HG03159 (cell line): Measurements from ENCODE around the gene KANTR.

Experiments
- ATAC-seq: cut with Tn5 transposase; IDR thresholded peaks from one replicate; pipeline ENCODE4 v1.9.1; 2021; ENCODE audit warnings: mild to moderate bottlenecking, moderate library complexity; ENCODE audit not compliant: unreplicated experiment

Gene KANTR, protein sequence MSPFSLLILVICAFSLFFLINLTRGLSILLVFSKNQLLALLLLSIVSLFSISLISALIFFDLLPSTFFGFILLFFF

DNA sequence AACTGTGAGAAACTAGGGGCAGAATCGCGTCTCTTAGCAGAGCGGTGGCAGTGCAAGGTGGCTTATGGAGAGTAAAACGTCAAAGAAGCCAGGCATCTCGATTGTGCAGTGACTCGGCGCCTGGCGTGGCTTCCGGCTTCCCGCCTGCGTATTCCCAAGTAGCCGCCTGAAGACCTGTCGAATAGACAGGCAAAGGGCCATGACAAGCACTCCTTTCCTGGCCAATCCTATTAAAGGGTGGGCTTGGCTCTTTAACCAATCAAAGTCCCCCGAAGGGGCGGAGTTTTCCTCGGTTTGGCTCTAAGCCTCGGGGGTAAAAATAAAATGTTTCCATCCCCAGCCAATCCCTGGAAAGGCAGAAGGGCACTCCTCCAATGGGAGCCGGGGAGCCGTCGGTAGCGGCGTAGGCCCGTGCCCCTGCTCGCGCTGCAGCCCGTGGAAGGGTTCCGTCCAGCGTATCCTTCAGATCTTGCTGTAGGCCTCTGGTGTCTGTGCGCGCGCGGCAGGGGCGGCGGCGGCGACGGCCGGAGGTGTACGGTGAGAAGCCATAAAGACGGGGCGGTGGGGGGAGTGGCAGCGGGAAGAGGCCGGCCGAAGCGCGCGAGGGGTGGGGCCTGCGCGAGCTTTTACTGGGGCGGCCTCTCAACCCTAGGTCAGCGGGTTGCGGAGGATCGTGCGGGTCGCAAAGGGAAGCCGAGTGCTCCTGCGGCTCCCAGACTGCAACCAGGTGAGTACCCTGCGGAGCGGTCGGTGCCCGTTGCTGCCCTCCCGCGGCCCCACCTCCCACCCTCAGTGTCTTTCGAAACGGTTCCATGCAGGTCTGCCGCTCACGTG is at the start of gene KANTR:
Gene KANTR (plus strand): TSS at position 395 of the 834 bp plus-strand sequence. CDS start 30,131 bp downstream, outside the sequence.
- peak; percentile 68 for ATAC-seq

DNA sequence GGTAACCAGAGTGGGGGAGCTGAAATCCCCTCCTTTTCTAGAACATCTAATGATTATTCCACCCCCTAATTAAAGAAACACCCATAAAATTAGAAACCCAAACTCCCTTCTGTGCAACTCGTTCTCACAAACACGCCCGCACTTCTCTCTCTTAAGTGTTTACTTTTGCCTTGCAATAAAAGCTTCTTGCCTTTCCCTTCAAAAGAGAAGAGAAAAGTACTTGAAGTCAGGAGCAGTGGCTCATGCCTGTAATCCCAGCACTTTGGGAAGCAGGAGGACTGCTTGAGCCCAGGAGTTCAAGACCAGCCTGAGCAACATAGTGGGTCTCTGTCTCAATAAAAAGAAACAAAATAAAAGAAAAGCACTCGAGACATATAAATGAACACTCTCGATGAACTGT is 48.9 kb upstream of the KANTR start:
- no peak for ATAC-seq

DNA sequence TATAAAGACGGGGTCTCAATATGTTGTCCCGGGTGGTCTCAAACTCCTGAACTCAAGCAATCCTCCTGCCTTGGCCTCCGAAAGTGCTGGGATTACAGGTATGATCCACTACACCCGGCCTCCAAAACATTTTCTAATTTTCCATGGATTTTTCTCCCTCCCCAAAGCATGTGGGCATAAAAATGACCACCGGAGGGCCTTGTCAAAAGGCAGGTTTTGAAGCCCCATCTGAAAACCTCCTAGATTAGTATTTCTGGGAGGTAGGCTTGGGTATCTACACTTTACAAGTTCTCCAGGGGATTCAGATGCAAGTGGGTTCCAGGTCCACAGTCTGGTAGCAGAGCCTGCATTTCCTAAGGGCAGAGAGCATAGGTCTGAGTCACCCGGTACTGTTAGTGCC is 46.7 kb upstream of the KANTR start:
- ATAC-seq: no peak

DNA sequence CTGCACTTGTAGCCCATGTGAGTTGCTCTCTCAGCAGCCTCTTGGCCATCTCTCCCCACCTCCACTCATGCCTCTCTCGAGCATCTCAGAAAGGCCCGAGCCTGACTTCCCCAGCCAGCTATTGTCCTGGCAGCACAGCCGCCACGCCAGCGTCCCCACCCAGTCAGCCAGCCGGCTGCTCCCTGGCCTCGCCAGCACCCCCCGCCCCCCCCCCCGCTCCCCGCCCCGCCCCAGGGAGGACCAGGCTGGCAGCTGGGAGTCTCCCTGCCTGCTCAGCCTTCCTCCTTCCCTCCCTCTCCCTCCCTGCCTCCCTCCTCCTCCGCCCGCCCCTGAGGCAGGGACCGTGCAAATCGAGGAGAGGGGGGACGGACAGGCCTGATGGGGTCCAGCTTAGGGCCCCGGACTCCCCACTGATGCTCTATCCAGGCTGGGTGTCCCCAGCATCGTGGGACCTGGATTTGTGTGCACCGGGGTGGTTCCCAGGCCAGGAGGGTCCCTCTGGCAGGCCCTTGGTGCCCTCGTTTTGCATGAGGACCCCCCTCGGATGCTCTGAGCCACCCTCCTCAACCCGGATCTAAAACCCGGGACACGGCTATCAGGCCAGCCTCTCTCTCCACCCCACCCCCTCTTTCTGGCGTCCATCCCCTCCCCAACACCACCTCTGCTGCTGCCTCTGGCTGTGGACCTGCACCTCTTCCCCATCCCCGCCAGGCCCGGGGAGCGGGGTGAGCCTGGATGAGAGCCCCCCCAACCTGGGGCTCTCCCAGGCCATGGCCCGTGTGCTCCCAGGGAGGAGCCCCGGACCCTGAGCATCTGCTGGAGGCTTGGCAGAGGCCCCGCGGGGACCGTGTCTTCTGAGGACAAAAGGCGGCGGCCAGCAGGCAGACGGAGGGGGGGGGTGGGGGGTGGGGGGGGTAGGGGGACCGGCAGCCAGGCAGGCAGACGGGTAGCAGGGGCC is 45.5 kb upstream of the KANTR start, which contains the start of gene GPR173:
Gene GPR173 (plus strand): TSS at position 621 of the 958 bp plus-strand sequence. CDS start 27,833 bp downstream, outside the sequence.
- ATAC-seq: no peak

DNA sequence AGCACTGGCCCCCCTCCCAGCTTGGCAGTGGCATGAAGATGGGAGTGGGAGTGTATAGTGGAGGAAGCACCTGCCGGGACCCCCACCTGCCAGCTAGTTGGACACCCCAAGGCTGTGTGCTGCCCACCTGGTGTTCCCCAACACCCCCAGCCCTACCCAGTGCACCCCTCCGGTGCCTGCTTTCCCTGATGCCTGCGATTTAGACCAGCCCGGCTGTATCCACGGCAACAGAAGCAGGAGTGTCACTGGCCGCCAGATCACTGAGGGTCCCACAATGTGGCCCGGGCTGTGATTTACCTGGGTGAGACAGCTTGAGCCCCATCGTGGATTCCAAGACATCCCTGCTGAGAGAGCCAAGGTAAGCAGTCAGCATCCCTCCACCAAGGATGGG is 44.8 kb upstream of the KANTR start:
- ATAC-seq: no peak

- ATAC-seq: no peak
Observed at GRCh38 chrX:53050841-53051240, 43.1 kb upstream of the KANTR start.

DNA sequence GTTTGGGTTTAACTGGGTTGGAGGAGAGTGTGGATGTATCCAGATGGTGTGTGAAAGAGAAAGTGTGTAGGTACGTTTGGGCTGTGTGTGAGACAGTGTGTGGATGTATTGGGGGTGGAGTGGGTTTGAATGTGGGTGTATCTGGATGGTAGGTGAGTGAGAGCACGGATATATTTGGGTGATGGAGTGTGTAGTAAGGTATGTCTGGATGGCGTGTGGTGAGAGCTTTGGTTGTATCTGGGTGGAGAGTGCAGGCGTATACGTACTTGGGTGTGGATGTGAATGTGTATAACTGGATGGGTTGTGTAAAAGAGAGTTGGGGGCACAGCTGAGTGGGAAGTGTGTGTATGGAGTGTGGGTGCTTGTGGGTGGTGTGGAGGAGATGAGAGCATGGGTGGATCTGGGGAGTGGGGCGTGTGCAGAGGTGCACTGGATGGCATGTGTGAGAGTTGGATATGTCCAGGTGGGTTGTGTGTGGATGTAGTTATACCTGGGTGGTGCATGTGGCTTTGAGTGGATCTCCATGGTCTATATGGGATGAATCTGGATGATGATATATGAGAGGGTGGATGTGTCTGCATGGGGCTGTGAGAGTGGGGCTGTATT is 38.6 kb upstream of the KANTR start:
- no peak for ATAC-seq

GRCh38 chrX:53056292-53056691 is 37.6 kb upstream of the KANTR start:
- no peak for ATAC-seq

DNA sequence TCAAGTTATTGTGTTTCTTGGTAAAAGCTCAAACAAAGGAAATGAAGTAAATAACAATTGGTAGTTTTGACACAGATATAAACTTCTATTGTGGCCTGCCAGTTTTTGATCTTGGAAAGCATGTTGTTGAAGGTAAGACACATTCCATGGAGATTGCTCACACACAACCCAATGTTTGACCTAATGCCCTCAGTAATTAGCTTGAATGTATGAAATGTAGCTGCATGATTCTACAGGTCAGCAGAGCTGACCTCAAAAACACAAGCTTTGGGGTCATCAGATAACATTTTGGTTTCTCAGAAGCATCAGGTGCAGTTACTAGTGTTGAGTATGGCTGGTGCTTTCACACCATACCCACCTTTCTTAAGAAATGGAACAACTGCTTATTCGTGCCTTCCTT is 28.8 kb upstream of the KANTR start:
- ATAC-seq: no peak

DNA sequence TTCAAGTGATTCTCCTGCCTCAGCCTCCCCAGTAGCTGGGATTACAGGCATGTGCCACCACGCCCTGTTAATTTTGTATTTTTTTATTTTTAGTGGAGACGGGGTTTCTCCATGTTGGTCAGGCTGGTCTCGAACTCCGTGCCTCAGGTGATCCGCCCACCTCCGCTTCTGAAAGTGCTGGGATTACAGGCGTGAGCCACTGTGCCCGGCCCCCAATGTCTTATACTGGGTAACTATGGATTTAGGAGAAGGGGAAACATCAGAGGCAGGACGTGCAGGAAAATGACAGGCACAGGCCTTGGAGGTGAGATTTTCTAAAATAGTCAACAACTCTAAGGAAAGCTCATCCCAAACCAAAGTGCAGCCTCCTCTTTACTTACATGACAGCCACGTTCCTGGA is 22.9 kb upstream of the KANTR start:
- ATAC-seq: no peak

DNA sequence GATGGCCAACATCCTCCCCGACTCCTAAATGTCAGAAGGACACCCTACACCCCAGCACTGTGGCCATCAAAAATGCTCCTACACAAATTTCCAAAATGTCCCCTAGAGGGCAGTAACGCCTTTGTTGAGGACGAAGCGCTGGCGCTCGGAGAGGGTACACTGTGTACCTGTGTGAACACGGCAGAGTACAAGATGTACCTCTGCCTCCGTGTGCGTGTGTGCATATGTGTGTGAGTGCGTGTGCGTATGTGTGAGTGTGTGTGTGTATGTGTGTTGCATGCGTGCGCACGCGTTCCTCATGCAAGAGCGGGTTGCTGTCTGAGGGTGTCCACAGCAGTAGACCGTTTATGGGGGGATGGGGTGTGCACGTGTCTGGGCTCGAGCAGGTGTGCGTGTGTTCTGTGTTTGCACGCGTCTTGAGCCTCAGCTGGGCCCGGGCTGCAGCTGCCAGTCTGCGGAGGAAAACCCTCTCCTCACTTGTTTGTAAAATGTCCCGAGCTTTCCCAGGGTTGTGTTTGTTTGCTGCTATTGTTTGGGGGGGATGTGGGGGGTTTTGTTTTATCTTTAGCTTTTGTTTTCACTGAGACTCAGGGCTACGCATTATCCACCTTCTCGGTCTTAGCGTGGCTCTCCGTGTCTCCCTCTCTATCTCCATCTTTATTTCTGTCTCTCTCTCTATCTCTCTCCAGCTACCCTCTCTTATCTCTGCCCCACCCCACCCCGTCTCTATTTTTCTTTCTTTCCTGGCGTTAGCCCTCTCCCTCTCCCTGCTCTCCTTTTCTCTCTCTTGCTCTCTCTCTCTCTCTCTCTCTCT is 22.1 kb upstream of the KANTR start:
- peak; percentile 77 for ATAC-seq

DNA sequence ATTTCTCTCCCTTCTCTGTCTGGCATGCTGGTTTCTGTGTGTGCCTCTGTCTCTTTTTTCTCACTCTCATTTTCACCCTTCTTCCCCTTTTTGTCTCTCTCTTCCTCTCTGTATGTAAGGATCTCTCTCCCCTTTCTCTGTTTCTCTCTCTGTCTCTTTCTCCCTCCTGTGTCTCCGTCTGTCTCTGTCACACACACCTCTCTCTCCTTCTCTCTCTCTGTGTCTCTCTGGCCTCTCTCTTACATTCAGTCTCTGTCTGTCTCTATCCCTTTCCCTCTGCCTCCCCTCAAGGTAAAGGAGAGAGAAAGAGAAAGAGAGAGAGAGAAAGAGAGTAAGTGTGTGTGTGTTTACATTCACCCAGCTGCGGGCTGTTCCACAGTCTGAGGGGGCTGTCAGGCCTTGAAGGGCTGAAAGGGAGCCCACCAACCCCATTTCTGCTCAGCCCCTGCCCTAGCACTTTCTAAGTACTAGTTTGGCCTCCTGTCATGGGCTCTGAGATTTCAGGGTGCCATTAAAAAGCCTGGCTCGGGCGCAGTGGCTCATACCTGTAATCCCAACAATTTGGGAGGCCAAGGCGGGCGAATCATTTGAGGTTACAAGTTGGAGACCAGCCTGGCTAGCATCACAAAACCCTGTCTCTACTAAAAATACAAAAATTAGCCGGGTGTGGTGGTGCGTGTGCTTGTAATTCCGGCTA is 21.4 kb upstream of the KANTR start:
- ATAC-seq: no peak

DNA sequence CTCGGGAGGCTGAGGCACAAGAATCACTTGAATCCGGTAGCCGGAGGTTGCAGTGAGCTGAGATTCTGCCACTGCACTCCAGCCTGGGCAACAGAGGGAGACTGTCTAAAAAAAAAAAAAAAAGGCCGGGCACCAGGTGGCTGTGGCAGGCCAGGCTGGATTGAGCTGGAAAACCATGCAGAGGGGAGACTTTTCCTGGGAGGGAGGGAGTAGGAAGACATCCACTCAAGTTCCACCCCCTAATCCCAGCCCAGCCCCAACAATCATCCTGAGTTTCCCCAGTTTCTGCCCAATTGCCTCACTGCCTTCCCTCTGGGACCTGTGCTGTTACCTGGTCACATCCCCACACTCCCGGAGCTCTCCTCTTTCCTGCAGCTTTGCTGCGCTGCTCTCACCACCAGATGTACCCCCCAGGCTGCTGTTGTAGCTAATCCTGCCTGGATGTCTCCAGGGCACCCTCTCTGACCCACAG is 20.8 kb upstream of the KANTR start:
- ATAC-seq: no peak

DNA sequence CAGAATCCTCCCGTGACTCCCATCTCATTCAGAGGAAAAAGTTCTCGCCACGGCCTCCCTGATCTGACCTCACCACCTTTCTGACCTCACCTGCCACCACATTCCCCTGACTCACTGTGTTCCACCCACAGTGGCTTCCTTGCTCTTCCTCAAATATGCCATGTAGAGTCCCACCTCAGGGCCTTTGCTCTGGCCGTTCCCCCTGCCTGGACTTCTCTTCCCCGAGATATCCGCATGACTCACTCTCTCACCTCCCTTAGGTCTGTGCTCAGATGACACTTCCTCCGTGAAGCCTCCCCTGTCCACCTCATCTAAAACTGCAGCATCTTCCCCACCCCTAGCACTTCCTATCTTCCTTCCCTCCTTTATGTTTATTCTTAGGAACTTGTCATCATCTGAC is 18.9 kb upstream of the KANTR start:
- ATAC-seq: no peak

GRCh38 chrX:53076671-53077070 is 17.3 kb upstream of the KANTR start:
- ATAC-seq: no peak

- no peak for ATAC-seq
Observed at GRCh38 chrX:53077207-53078197, 16.4 kb upstream of the KANTR start.

- no peak for ATAC-seq
Observed at GRCh38 chrX:53078943-53079342, 15.0 kb upstream of the KANTR start.
